Cardiac muscle cell (in vitro differentiated cells and primary cell): Measurements from ENCODE around the gene EPSTI1. TPM values are rescaled to one million over a fixed set of nuclear protein-coding genes. Genes with fewer than 3 reads are reported as not detected.
A peak's percentile ranks its signal among the peaks of the same experiment; 100 is the strongest.

Source experiments
- DNase-seq, 2 donors: peaks; one replicate each; pipeline versions ENCODE4 v3.0.0 to v3.0.0-alpha.2; 2010 to 2017; ENCODE audit warnings: low read depth in 1 of 2, low spot score in 1 of 2
- H3K27ac ChIP-seq: fragments of 200-600 bp; sonication (generic); 2 replicates; pipeline ENCODE4 v1.5.1; 2016
- H3K27me3 ChIP-seq: fragments of 200-600 bp; sonication (generic); 2 replicates; pipeline ENCODE4 v1.6.0; 2016; ENCODE audit warnings: control low read depth
- H3K36me3 ChIP-seq: fragments of 200-600 bp; sonication (generic); 2 replicates; pipeline ENCODE4 v1.5.1; 2016; ENCODE audit warnings: control low read depth
- H3K4me1 ChIP-seq: fragments of 200-600 bp; sonication (generic); 2 replicates; pipeline ENCODE4 v1.8.1; 2017; ENCODE audit warnings: low read depth, mild to moderate bottlenecking, mixed run types
- H3K4me3 ChIP-seq: fragments of 200-600 bp; sonication (generic); 2 replicates; pipeline ENCODE4 v1.5.1; 2016; ENCODE audit warnings: mild to moderate bottlenecking
- H3K9me3 ChIP-seq: fragments of 200-600 bp; sonication (generic); 2 replicates; pipeline ENCODE4 v1.5.1; 2017; ENCODE audit warnings: low read depth, mild to moderate bottlenecking, control low read depth
- CTCF ChIP-seq: IDR thresholded peaks from 2 replicates; pipeline ENCODE4 v1.5.1; 2012; ENCODE audit warnings: low read depth, mild to moderate bottlenecking, low read length
- polyA plus RNA-seq: library from polyadenylated mRNA; unstranded; fragments of >200 nt; fragmentation: Nextera tagmentation; extraction: Ambion mirVana; gene quantifications from 2 replicates; pipeline ENCODE4 v1.2.1, GENCODE V29; 2016
- total RNA-seq: library from RNA; depleted of rRNA; stranded (reverse); fragments of >200 nt; gene quantifications from 2 replicates; pipeline ENCODE4 v1.2.3, GENCODE V29; 2016

The EPSTI1 gene
- total and polyA plus RNA-seq, 2 experiments from 2014 or later, result 11.8 to 11.9 TPM

- DNase-seq, result no peak
- H3K27ac ChIP-seq, result no peak overlapping the region
- TF ChIP-seq CTCF, result no peak
- H3K4me3 ChIP-seq, result no peak overlapping the region
- H3K27me3 ChIP-seq, result no peaks in the 10 kb centered on the region
- no peaks in the 10 kb centered on the region for H3K9me3 ChIP-seq
- H3K36me3 ChIP-seq, result no peaks in the 10 kb centered on the region
- no peaks in the 10 kb centered on the region for H3K4me1 ChIP-seq
Measured at GRCh38 chr13:42905579-42905978, 86.5 kb downstream of the EPSTI1 start.

- DNase-seq, result no peak
- no peaks in the 10 kb centered on the region for H3K4me1 ChIP-seq
- no peak for TF ChIP-seq CTCF
- H3K36me3 ChIP-seq, result no peaks in the 10 kb centered on the region
- H3K9me3 ChIP-seq, result no peaks in the 10 kb centered on the region
- no peak overlapping the region for H3K27ac ChIP-seq
- H3K4me3 ChIP-seq, result no peak overlapping the region
- H3K27me3 ChIP-seq, result no peaks in the 10 kb centered on the region
Measured at GRCh38 chr13:42899266-42899665, 92.8 kb downstream of the EPSTI1 start.

- H3K4me1 ChIP-seq, result no peaks in the 10 kb centered on the region
- no peaks in the 10 kb centered on the region for H3K36me3 ChIP-seq
- no peaks in the 10 kb centered on the region for H3K27me3 ChIP-seq
- TF ChIP-seq CTCF, result no peak
- peak in 1 of 2 donors; percentile 50 for DNase-seq
- no peaks in the 10 kb centered on the region for H3K9me3 ChIP-seq
- no peak overlapping the region for H3K27ac ChIP-seq
- no peak overlapping the region for H3K4me3 ChIP-seq
Measured at GRCh38 chr13:42895776-42896175, 96.3 kb downstream of the EPSTI1 start.

GRCh38 chr13:42894765-42895243 lies 97.2 kb downstream of the EPSTI1 start:
- Histone ChIP-seq H3K4me1 (no peaks in the 10 kb centered on the region), H3K4me3 (no peak overlapping the region), H3K9me3 (no peaks in the 10 kb centered on the region), H3K27ac (no peak overlapping the region), H3K36me3 (no peaks in the 10 kb centered on the region), H3K27me3 (no peaks in the 10 kb centered on the region)
- peak in 1 of 2 donors; percentile 87 for DNase-seq
- TF ChIP-seq CTCF, result no peak

GRCh38 chr13:42893214-42893671 lies 98.8 kb downstream of the EPSTI1 start:
- Histone ChIP-seq H3K27ac (no peak overlapping the region), H3K36me3 (no peaks in the 10 kb centered on the region), H3K27me3 (no peaks in the 10 kb centered on the region), H3K4me1 (no peaks in the 10 kb centered on the region), H3K4me3 (no peak overlapping the region), H3K9me3 (no peaks in the 10 kb centered on the region)
- TF ChIP-seq CTCF, result no peak
- peak in 1 of 2 donors; percentile 60 for DNase-seq

- no peak for TF ChIP-seq CTCF
- DNase-seq, result peak in 1 of 2 donors; percentile 64
- Histone ChIP-seq H3K27me3 (no peaks in the 10 kb centered on the region), H3K36me3 (no peaks in the 10 kb centered on the region), H3K27ac (no peak overlapping the region), H3K4me1 (no peaks in the 10 kb centered on the region), H3K4me3 (no peak overlapping the region), H3K9me3 (no peaks in the 10 kb centered on the region)
Measured at GRCh38 chr13:42892760-42893159, 99.3 kb downstream of the EPSTI1 start.
